ENCODE results near the gene UPK1B.
A peak's percentile ranks its signal among the peaks of the same experiment; 100 is the strongest.

UPK1B gene

DNA sequence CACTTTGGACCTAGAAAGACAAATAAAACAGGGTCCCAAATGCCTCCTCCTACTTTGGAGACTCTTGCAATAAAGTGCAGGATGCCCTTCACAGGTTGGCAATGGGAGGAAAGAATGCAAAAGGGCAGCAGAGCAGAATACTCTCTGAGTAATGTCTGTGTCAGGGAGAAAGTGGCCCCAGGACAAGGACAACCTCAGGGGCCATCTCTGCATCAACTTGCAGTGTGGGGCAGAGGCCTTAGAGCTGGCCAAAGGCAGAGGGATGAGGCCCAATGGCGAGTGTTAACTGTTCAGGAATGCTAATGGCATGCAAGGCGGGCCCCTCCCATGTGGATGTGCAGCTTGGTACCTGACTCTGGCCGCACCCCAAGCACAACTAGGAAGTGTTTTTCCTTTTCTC is 8.4 kb downstream of the UPK1B start:
- H3K9ac ChIP-seq (ENCODE audit: low read depth, low read length): no peak overlapping the region
- no peaks in the 10 kb centered on the region for H3K36me3 ChIP-seq (ENCODE audit: insufficient read depth, low read length)
- no peak overlapping the region for H3K4me2 ChIP-seq (ENCODE audit: low read length)
- H3K4me3 ChIP-seq (ENCODE audit: low read length): no peak overlapping the region
- H3K4me1 ChIP-seq (ENCODE audit: control insufficient read depth, insufficient read depth, low read length): peaks cover 18% of the 10 kb centered on the region
- H3K27me3 ChIP-seq (ENCODE audit: control insufficient read depth, insufficient read depth, low read length): no peaks in the 10 kb centered on the region
- H3K9me3 ChIP-seq (replicated peaks; ENCODE audit: low read length): no peaks in the 10 kb centered on the region

DNA sequence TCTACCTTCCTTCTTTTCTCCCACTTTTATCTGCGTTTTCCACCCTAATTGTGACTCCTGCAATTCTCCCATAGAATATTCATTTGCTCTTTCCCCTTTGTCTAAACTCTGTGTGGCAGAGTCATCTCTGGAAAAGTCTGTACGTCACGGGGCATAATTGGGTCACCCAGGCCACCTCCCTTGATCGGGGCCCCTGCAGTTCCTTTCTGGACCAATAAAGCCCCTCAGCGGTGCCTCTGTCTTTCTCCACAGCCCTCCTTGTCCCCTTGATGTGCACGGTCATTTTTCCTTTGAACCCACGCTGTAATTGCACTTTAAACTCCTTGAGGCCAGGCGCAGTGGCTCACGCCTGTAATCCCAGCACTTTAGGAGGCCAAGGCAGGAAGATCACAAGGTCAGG is 10.7 kb downstream of the UPK1B start:
- no peak overlapping the region for H3K4me2 ChIP-seq (ENCODE audit: low read length)
- H3K27me3 ChIP-seq (ENCODE audit: control insufficient read depth, insufficient read depth, low read length): no peaks in the 10 kb centered on the region
- H3K4me1 ChIP-seq (ENCODE audit: control insufficient read depth, insufficient read depth, low read length): peaks cover 14% of the 10 kb centered on the region
- H3K9me3 ChIP-seq (replicated peaks; ENCODE audit: low read length): no peaks in the 10 kb centered on the region
- no peaks in the 10 kb centered on the region for H3K36me3 ChIP-seq (ENCODE audit: insufficient read depth, low read length)
- H3K4me3 ChIP-seq (ENCODE audit: low read length): no peak overlapping the region
- H3K9ac ChIP-seq (ENCODE audit: low read depth, low read length): no peak overlapping the region

DNA sequence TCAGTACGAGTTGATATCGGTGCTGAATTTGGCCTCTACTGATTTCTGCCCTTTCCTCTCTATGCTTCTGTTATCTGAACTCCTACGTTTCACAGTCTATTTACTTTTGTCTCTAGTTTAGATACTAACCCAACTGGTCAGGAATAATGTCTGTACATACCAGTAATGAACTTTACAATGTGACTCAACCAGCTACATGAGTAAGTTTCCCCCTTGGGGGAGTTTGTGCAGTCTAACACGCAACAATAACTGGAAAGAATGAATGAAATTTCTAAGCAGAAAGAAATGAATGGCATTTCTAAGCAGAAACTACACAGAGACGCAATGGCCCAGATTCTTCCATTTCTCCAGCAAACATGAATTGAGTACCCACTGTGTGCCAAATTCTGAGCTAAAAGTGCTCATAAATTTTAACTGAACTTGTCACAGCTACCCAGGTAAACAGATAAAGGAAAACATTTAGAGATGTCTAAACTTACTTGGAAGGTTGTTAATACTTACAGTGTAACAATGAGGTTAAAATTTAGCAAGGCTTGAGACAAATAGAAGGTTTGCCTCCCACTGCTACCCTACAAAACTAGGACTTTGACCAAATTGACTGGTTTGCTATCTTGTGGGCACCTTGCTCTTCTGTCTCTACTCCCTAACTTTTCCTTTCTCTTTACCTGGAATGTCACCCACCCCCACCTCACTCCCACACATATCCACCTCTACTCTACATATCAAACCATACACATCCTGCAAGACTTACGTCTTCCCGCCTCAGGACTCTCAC is 11.6 kb downstream of the UPK1B start:
- H3K4me2 ChIP-seq (ENCODE audit: low read length): peak overlapping the region; percentile 40

DNA sequence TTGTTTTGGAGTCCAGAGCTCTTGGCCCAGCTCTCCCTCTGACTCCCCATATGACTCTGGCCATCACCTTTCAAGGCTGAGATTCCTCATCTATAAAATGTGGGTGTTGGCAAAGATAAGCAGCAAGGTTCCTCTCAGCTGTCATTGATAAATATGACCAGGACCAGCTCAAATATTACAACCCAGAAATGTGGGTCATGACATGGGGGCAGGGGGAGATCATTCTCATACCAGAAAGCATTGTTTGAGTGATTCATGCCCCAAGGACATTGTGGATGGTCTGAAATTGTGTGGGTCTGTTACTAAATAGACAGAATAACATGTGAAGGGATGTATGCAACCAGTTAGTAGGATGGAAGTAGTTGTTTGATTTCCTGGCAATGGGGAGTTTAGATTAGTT is 13.9 kb downstream of the UPK1B start:
- Histone ChIP-seq H3K9me3 (replicated peaks; ENCODE audit: low read length) (no peaks in the 10 kb centered on the region), H3K9ac (ENCODE audit: low read depth, low read length) (no peak overlapping the region), H3K4me2 (ENCODE audit: low read length) (no peak overlapping the region), H3K27me3 (ENCODE audit: control insufficient read depth, insufficient read depth, low read length) (no peaks in the 10 kb centered on the region), H3K4me1 (ENCODE audit: control insufficient read depth, insufficient read depth, low read length) (peaks cover 6% of the 10 kb centered on the region), H3K4me3 (ENCODE audit: low read length) (no peak overlapping the region), H3K36me3 (ENCODE audit: insufficient read depth, low read length) (no peaks in the 10 kb centered on the region)

More for the DNA sequence above, 11.6 kb downstream of the UPK1B start:
- no peaks in the 10 kb centered on the region for H3K9me3 ChIP-seq (replicated peaks; ENCODE audit: low read length)
- H3K4me1 ChIP-seq (ENCODE audit: control insufficient read depth, insufficient read depth, low read length): peaks cover 14% of the 10 kb centered on the region
- no peak overlapping the region for H3K4me3 ChIP-seq (ENCODE audit: low read length)
- no peaks in the 10 kb centered on the region for H3K36me3 ChIP-seq (ENCODE audit: insufficient read depth, low read length)
- no peak overlapping the region for H3K9ac ChIP-seq (ENCODE audit: low read depth, low read length)
- H3K27me3 ChIP-seq (ENCODE audit: control insufficient read depth, insufficient read depth, low read length): no peaks in the 10 kb centered on the region

DNA sequence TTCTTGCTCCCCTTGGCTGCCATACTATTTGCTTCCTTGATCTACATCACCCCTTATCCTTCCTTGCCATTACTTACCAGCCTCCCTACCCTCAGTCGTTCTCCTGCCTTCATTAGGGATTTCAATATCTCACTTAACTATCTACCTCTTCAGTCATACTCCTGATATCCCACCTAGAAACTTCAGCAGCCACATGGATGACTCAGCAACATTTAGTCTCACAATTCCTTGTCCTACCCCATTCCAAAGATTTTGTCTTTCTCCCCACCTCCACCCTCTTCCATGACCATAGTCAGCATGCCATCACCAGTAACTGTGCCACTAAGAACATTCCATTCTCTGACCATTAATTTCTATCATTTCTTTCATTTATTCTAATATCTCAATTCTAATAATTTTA is 18.4 kb downstream of the UPK1B start:
- Histone ChIP-seq H3K4me3 (ENCODE audit: low read length) (no peak overlapping the region), H3K9me3 (replicated peaks; ENCODE audit: low read length) (no peaks in the 10 kb centered on the region), H3K27me3 (ENCODE audit: control insufficient read depth, insufficient read depth, low read length) (no peaks in the 10 kb centered on the region), H3K9ac (ENCODE audit: low read depth, low read length) (no peak overlapping the region), H3K4me1 (ENCODE audit: control insufficient read depth, insufficient read depth, low read length) (peaks cover 13% of the 10 kb centered on the region), H3K36me3 (ENCODE audit: insufficient read depth, low read length) (no peaks in the 10 kb centered on the region), H3K4me2 (ENCODE audit: low read length) (no peak overlapping the region)

DNA sequence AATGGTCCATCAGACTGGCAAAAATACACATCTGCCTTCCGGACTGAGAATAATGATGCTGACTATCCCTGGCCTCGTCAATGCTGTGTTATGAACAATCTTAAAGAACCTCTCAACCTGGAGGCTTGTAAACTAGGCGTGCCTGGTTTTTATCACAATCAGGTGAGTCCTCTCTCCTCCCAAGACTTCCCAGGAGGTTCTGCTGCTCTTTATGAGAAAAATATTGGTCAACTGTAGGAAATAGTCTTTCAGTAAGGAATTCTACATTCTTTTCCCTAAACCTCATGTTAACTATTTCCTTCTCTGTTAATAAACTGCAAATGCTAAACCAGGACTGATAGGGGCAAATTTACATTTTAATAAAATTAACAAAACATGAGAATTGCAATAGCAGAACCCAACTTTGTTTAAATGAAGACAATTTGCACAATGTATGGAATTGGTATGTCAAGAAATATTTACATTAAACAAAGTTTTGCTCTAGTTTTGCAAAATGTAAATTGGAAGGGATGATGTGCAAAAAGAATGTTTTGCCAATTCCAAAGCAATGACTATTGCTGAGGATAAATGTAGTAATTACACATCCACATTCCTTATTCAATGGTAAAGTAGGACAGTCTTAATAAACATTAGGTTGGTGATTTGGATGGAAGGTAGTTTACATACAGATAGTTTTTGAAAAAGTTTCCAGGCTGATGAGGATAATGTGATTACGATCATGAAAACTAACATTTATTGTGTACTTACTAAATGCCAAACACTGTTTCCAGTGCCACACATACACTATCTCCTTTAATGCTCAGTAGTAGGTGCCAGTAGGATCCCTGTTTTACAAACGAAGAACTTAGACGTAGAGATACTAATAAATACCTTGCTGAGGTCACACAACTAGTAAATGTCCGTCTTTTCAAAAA is 21.1 kb downstream of the UPK1B start:
- no peaks in the 10 kb centered on the region for H3K27me3 ChIP-seq (ENCODE audit: control insufficient read depth, insufficient read depth, low read length)
- H3K9ac ChIP-seq (ENCODE audit: low read depth, low read length): no peak overlapping the region
- H3K36me3 ChIP-seq (ENCODE audit: insufficient read depth, low read length): no peaks in the 10 kb centered on the region
- peaks cover 13% of the 10 kb centered on the region for H3K4me1 ChIP-seq (ENCODE audit: control insufficient read depth, insufficient read depth, low read length)
- no peak overlapping the region for H3K4me2 ChIP-seq (ENCODE audit: low read length)
- no peak overlapping the region for H3K4me3 ChIP-seq (ENCODE audit: low read length)
- no peaks in the 10 kb centered on the region for H3K9me3 ChIP-seq (replicated peaks; ENCODE audit: low read length)

DNA sequence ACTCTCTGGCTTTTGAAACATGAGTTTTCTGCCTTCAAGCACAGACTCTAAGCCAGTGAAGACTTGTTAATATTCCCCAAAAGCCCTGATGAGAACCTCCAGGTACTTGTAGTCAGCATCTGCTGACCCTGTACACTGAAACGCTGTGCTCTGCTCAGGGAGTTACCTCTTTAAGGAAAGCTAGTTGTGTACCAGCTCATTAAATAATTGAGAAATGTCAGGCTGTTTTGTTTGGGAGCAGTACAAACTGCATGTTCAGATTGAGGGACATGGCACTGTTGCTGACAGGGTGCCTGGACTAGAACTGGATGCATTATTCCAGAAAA is 21.7 kb downstream of the UPK1B start:
- Histone ChIP-seq H3K4me2 (ENCODE audit: low read length) (no peak overlapping the region), H3K27me3 (ENCODE audit: control insufficient read depth, insufficient read depth, low read length) (no peaks in the 10 kb centered on the region), H3K9me3 (replicated peaks; ENCODE audit: low read length) (no peaks in the 10 kb centered on the region), H3K4me3 (ENCODE audit: low read length) (no peak overlapping the region), H3K4me1 (ENCODE audit: control insufficient read depth, insufficient read depth, low read length) (peaks cover 13% of the 10 kb centered on the region), H3K9ac (ENCODE audit: low read depth, low read length) (no peak overlapping the region), H3K36me3 (ENCODE audit: insufficient read depth, low read length) (no peaks in the 10 kb centered on the region)

DNA sequence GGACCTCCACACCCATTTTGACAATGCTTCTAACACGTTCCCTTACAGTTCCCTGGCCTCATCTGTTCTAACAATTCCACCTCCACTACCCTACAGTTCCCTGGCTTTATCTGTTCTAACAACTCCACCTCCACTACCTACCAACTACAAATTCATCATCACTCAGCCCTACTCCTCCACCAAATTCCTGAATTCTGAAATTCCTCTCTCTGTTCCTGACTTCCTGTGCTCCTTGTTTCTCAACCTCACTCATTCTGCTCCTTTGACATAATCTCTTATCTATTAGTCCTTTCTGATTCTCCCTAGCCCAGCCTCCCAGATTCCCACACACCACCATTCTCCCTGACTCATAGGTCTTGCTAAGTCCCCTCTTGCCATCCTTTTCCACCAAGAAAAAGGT is 22.5 kb downstream of the UPK1B start:
- no peaks in the 10 kb centered on the region for H3K27me3 ChIP-seq (ENCODE audit: control insufficient read depth, insufficient read depth, low read length)
- peaks cover 13% of the 10 kb centered on the region for H3K4me1 ChIP-seq (ENCODE audit: control insufficient read depth, insufficient read depth, low read length)
- H3K4me3 ChIP-seq (ENCODE audit: low read length): no peak overlapping the region
- no peaks in the 10 kb centered on the region for H3K36me3 ChIP-seq (ENCODE audit: insufficient read depth, low read length)
- H3K4me2 ChIP-seq (ENCODE audit: low read length): no peak overlapping the region
- no peak overlapping the region for H3K9ac ChIP-seq (ENCODE audit: low read depth, low read length)
- H3K9me3 ChIP-seq (replicated peaks; ENCODE audit: low read length): no peaks in the 10 kb centered on the region

DNA sequence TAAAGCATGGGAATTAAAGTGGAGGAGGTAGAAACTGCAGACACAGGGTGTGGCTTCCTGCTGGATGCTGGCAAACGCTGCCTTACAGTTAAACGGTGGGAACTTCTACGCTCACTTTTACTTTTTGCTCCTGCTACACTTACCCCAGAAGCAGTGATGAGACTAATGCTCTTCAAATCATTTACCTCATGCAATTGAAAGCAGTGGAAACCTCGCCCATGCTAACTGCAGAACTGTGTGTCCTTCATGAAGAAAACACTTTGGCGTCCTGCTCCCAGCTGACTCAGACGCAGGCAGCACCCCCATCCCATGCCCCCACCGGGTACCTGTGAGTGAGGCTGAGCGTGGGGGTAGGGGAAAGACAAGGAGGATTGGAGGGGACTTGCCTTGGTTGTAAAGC is 31.8 kb downstream of the UPK1B start:
- Histone ChIP-seq H3K9ac (ENCODE audit: low read depth, low read length) (no peak overlapping the region), H3K4me2 (ENCODE audit: low read length) (no peak overlapping the region), H3K4me1 (ENCODE audit: control insufficient read depth, insufficient read depth, low read length) (no peaks in the 10 kb centered on the region), H3K36me3 (ENCODE audit: insufficient read depth, low read length) (peaks cover 8% of the 10 kb centered on the region), H3K9me3 (replicated peaks; ENCODE audit: low read length) (no peaks in the 10 kb centered on the region), H3K27me3 (ENCODE audit: control insufficient read depth, insufficient read depth, low read length) (no peaks in the 10 kb centered on the region), H3K4me3 (ENCODE audit: low read length) (no peak overlapping the region)

DNA sequence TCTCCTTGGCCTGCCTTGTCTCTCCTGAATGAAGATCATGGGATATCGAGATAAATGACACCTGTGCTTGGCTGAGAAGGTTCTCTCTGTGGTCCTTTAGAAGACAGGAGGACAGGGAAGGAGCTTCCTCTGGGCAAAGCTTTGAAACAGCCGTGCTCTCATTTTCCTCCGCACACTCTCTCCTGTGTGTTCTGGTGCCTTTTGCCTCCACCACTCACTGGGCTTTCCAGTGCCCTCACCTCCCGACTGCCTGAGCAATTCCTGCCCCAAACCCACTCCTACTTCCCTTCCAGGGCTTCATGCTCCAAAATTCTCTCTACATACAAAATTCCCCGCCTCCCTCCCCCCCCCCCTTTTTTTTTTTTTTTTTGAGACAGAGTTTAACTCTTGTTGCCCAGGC is 32.3 kb downstream of the UPK1B start:
- no peaks in the 10 kb centered on the region for H3K27me3 ChIP-seq (ENCODE audit: control insufficient read depth, insufficient read depth, low read length)
- no peaks in the 10 kb centered on the region for H3K4me1 ChIP-seq (ENCODE audit: control insufficient read depth, insufficient read depth, low read length)
- no peaks in the 10 kb centered on the region for H3K9me3 ChIP-seq (replicated peaks; ENCODE audit: low read length)
- no peak overlapping the region for H3K4me2 ChIP-seq (ENCODE audit: low read length)
- peaks cover 8% of the 10 kb centered on the region for H3K36me3 ChIP-seq (ENCODE audit: insufficient read depth, low read length)
- no peak overlapping the region for H3K9ac ChIP-seq (ENCODE audit: low read depth, low read length)
- no peak overlapping the region for H3K4me3 ChIP-seq (ENCODE audit: low read length)

DNA sequence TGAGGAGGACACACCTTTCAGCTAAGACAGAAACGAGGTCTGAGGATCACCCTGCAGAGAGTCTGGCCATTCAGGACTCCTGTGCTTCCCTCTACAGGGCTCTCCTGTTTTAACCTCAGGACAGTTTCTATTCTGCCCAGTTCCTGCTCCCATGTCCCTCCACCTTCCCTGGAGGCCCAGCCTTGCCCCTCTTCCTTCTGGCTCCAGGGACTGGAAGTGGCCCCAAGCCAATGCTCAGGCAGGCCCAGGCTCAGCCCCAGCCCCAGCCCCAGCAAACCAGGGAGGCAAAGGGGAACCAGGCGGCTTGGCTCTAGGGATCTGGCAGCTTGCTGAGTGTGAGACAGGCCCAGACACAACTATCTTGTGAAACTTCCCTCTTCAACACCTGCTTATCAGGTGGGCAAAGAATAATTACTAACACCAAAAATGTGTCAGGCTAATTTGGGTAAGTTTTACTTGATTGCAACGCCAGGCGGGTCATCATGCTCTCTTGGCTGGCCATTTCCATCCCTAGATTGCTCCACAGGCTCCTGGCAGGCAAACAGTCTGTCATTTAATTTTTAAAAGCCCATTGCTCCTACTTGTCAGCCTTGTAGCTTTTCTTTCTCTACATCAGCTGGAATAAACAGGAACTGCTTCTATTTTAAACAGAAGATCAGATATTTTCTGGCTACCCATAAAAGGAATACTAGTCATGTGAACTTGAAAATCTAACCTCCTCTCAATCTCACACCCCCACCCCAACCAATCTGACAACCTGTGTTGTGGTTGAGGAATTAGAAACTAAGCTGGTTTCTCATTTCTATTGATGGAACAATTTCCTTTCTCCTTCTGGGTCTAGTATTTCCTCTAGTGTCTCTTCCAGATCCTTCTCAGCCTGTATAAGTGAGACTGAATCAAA is 33.5 kb downstream of the UPK1B start:
- no peaks in the 10 kb centered on the region for H3K9me3 ChIP-seq (replicated peaks; ENCODE audit: low read length)
- H3K4me2 ChIP-seq (ENCODE audit: low read length): no peak overlapping the region
- H3K27me3 ChIP-seq (ENCODE audit: control insufficient read depth, insufficient read depth, low read length): no peaks in the 10 kb centered on the region
- H3K9ac ChIP-seq (ENCODE audit: low read depth, low read length): no peak overlapping the region
- H3K4me1 ChIP-seq (ENCODE audit: control insufficient read depth, insufficient read depth, low read length): no peaks in the 10 kb centered on the region
- no peak overlapping the region for H3K4me3 ChIP-seq (ENCODE audit: low read length)
- peaks cover 8% of the 10 kb centered on the region for H3K36me3 ChIP-seq (ENCODE audit: insufficient read depth, low read length)
